HG03565 (cell line): Measurements from ENCODE around the gene PTPRB.

Experiments used
- ATAC-seq: cut with Tn5 transposase; IDR thresholded peaks from one replicate; pipeline ENCODE4 v1.9.1; 2021; ENCODE audit warnings: mild to moderate bottlenecking, moderate library complexity; ENCODE audit not compliant: unreplicated experiment

PTPRB gene

DNA sequence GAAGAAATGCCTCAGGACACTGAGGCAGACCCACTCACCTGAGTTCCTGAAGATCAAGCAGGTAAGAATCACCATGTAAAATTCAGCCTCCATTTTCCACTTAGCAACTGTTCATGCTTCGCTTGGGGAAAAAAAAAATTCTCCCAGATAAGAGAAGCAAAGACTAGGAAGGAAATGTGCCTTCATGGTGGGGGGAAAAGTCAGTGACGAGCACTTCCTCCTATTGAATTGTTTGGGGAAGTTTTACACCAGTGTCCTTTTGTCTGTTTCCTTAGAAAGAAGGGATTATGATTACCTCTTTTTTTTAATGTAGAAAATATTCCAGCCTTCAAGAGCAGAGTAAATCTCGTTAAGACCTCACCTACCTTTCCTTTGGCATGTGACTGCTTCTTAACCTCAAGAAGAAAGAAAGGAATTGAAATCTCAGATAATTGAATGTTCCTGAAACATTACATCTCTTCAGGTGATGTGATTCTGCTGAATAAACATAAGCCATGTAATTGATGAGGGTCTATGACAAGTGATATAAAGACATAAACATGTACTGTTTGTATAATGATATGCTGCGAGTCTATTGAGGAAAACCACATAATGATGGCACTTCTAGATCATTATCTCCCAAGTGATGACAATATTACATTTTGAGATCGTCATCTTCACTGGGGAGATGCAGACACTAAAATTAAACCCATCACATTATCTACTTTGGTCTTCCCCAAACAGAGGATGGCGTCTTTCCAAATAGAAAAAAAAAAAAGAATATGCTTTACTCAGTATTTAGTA is at the start of gene PTPRB:
Gene PTPRB, minus strand, starts transcription at position 127 of the 783 bp plus-strand sequence. Its CDS starts 34 bp downstream, at position 93.
- ATAC-seq = no peak

- ATAC-seq = no peak
Observed at GRCh38 chr12:70686907-70687306, 49.7 kb upstream of the PTPRB start.

DNA sequence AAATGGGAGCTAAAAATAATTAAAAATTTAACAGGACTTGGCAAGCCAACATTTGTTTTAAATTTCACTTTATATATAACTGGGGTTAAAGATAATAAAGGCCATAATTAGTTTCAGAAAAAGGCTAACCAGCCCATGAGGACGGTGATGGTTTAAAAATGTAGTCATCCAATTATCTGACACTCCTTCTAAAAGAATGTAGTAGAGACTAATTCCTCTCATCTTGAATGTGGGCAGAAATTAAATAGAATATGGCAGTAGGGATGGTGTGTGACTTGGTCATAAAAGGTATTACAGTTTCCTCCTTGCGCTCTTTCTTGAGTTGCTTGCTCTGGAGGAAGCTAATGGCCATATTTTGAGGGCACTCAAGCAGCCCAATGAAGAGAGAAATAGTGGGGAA is 49.1 kb upstream of the PTPRB start:
- no peak for ATAC-seq

GRCh38 chr12:70683976-70684375 is 46.7 kb upstream of the PTPRB start:
- no peak for ATAC-seq

GRCh38 chr12:70671698-70672097 is 34.5 kb upstream of the PTPRB start:
- no peak for ATAC-seq

GRCh38 chr12:70670948-70671347 is 33.7 kb upstream of the PTPRB start:
- no peak for ATAC-seq

DNA sequence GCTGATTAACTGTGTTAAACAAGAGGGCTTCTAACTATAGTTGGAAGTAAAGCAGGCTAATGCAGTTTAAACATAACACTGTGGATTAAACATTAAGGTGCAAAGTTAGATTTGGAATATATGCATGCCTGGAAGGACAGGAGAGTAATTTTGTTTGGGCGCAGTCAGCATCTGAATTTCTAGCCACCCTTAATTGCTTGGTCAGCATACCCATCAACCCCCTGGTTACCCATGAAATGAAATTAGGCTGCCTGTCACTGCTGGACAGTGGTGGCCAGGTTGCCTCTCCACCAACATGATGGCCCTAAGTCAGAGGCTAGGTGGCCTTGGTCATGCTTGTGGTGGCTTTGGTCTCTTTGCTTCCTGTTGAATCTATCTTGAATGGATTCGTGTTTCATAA is 30.0 kb upstream of the PTPRB start:
- no peak for ATAC-seq

DNA sequence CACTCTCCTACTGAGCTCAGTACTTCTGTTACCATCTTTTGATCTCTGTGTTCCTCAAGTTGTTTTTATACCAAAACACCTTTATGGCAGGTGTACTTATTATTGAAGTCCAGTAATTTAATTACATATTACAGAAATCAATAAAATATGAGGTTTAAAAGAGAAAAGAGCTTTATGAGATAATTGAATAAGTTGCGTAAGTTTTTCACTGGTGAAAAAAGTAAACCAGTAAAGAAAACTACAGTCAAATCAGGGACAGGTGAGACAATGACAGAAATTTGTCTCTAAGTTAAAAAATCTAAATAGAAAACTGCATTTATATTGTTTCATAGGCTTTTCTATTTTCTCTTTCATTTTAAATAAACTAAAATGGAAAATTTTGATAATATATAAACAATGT is 29.1 kb upstream of the PTPRB start:
- ATAC-seq = no peak

DNA sequence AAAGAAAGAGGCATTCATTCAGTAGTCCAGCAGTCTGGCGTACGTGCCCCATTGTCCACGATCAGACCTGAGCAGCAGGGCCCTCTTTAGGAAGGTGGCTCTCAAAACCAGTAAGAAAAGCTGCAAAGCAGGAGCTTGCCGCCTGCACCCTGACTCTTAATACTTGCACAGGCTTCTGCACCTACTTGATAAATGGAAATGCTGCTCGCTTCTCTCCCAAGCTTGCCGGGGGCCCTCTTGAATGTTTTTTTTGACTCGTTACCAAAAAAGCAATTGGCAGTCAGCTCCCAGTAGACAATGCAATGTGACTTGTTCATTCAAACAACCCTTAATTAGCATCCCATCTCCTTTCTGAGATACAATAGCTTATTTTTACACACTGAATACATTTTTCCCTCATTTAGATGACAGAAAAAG is 27.2 kb upstream of the PTPRB start:
- no peak for ATAC-seq

DNA sequence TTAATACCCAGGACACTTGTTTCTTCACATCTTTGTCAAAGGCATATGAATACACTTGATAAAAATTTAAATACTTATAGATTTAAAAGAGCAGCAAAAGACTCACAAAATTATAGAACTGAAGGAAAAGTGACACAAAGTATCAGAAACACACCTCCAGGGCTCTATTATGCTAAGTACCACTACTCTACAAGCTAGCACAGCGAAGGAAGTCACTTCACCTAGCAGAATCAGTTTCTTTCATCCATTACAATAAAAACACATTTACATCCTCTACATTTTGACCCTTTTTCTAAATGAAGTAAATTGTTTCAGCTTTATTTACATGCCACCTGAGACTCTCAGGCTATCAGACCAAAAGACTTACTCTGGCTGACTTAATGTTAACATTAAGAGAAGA is 26.6 kb upstream of the PTPRB start:
- ATAC-seq = no peak

DNA sequence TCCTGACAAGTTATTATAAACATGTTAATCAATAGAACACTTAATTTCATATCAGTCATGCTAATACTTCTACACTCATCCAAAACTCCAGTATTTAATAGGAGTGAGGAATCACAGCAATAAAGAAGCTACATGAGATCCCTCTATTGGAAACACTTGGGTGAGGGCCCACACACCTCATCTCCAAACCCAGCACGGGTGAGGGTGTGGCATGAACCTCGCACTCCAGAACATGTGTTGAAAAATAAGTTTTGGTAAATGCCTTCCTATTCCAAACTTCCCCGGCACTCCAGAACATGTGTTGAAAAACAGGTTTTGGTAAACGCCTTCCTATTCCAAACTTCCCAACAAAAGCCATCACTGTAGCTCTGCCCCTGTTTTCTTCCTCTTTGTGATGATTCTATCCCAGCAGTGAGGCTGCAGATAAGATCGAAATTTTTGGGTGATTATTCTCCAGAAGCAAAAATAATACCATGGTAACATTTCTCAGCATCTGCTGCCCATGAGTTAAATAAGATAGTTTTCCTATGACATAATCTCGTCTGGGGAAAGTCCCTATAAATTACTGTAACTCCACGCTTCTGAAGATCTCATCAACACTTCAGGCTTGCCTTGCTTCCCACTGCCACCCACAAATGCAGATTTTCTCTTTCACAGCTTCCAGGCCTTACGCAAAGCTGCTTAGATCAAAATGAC is 24.4 kb upstream of the PTPRB start:
- ATAC-seq = no peak

DNA sequence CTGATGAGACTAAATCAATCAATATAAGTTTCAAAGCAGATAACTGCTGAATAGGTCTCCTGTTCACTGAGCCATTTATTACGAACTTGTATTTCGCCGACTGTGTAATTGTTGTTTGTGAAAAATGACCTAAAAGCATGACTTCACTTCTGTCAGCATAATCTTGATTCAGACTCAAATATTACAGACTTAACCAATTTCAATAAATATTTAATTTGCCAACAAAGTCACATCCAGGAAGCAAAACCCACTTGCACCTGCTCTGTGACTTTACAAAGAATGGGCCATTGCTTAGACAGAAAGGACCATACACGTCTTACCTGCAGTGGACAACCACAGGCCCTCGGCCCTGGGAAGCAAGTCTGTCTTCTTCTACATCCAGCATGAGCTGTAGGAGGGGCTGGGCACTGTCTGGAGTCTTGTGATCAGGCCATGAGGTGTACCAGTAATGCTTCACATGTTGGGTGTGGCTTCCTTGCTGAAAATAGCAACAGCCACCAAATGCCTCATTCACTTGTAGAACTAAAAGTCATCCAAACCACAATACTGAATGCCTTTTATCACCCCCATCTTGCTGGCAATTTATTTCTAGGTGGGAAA is 23.5 kb upstream of the PTPRB start:
- ATAC-seq = no peak

GRCh38 chr12:70660002-70660604 is 22.9 kb upstream of the PTPRB start:
- ATAC-seq = no peak

- ATAC-seq = no peak
Observed at GRCh38 chr12:70659077-70659606, 21.9 kb upstream of the PTPRB start.

DNA sequence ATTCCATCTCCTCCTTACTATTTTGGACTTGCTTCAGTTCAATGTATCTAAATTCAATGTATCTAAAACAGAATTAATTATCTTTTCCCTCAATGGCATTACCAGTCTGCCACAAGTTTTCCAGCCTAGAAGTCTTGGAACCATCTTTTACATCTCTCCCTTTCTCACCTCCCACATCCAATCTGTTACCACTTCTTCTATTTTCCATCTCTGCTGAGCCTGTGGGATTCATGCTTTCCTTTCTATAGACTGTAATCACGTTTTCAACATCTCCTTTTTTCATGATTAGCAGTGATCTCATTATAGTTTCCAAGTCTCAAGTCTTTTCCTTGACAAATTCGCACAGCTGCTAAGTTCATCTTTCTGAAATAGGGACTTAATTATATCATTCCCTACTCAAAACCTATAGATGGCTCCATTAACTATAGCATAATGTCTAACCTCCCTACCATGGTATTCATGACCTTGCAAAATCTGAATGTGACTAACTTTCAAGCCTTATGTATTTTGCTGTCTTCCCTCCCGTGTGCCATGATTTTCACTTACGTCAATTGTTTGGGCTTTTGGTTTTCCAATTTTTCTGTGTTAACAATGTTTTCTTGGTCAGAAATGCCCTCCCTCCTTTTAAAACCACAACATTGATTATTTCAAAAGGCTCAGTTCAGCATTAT is 20.5 kb upstream of the PTPRB start:
- no peak for ATAC-seq

DNA sequence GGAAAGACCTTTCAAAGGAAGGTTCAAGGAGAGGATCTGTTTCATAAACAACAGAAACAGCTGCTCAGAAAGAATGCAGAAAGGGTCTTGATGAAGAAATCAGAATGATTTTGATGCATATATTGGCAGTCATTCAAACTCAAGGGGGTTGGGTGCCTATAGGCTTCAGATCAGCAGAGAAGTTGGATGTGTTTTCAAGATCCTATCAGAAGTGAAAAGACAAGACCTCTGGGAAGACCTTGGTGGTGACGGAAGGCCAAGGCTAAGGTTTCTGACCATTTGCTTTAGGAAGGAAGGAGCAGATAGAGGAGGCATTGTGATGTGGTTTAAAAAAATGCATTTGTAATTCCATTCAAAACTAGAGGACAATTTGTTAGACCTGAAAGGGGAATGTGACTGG is 15.2 kb upstream of the PTPRB start:
- ATAC-seq = no peak

GRCh38 chr12:70648831-70649230 is 11.6 kb upstream of the PTPRB start:
- ATAC-seq = no peak

GRCh38 chr12:70648191-70648590 is 11.0 kb upstream of the PTPRB start:
- no peak for ATAC-seq

GRCh38 chr12:70646850-70647249 is 9.6 kb upstream of the PTPRB start:
- ATAC-seq = no peak

GRCh38 chr12:70645494-70646317 is 8.5 kb upstream of the PTPRB start:
- no peak for ATAC-seq
